GM23338 (cell line): ENCODE data around the gene CLN6.

Source experiments
- CTCF ChIP-seq, 2 experiments: fragments of 200-600 bp in 1 of 2; sonication (generic) in 1 of 2; conservative IDR thresholded peaks; 2 replicates each; pipeline versions ENCODE4 v1.5.1 to v1.6.1; 2016 to 2017; ENCODE audit warnings: antibody characterized with exemption in 2 of 2, low read depth in 2 of 2, mild to moderate bottlenecking in 2 of 2, moderate library complexity in 1 of 2
- EZH2 ChIP-seq: fragments of 200-600 bp; sonication (generic); IDR thresholded peaks from one replicate; pipeline ENCODE4 v1.8.0; 2017; ENCODE audit warnings: antibody characterized with exemption, mild to moderate bottlenecking, low read depth; ENCODE audit not compliant: unreplicated experiment

- no peak for TF ChIP-seq CTCF (conservative IDR thresholded peaks at IDR 0.05; ENCODE audit: low read depth in 2 of 2)
- TF ChIP-seq EZH2: no peak
Observed at GRCh38 chr15:68209735-68210408, 19.7 kb downstream of the CLN6 start.
